ENCODE data around the gene IFNA13. TPM values are rescaled to one million over a fixed set of nuclear protein-coding genes. Genes with fewer than 3 reads are reported as not detected.
A peak's percentile ranks its signal among the peaks of the same experiment; 100 is the strongest.

IFNA13 gene
- total RNA-seq, 2 experiments from 2014 or later = not detected

DNA sequence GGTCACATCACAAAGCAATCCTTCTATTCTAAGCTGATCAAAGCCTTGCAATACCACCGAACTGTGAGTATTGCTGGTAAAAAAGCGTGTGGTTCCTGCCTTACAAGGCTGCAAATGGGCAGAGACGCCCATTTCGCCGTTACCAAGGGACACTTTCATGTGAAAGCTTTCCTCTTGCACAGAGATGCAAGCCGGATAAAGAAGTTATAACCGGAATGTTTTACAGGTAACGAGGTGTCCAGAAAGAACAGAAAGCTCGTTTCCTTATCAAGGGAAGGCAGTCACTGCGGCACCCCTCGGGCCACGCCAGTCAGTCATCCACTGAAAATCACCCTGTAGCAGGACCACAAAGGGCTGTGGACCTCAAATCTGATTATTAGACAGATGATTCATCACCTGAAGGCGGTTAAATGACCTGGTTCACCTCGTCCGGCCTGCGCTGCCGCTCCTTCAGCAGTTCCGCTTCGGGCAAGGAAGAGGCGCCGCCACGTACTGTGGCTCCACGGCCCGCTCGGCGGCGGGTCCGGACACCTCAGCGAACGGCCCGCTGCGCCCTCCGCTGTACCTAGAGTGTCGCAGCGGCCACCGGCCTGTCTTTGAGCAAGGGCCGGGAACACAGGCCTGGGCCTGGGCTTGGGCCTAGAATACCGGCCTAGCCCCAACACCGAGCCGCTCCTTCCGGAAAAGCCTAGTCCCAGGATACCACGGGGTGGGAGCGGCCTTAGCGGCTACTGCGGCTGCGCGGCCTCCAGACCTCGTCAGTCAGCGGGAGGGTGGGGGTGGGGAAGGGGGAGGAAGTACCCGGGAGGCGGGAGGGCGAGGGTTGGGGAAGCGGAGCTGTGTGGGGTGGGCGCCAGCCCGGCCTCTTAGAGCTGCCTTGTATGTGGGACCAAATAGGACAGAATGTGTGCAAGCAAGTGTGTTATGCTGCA lies 32.9 kb downstream of the IFNA13 start, which contains the start of gene KLHL9:
TSS of gene KLHL9 (minus strand) at position 704 of the 932 bp plus-strand sequence. CDS start at position 159, 545 bp downstream.
- POLR2A ChIA-PET = interaction anchor here (0.6 to 2.2 kb wide), 9 partner anchors 9 to 61 kb away, joined by 3 to 8 read pairs (median 4); no protein-coding TSS in a partner anchor
- peak within 1 kb of the TSS; percentile 89 for H3K27ac Mint-ChIP-seq
- H3K4me3 Mint-ChIP-seq = peak within 1 kb of the TSS; percentile 88
- H3K27me3 Mint-ChIP-seq = peaks cover 8% of the 10 kb centered on the region
- H3K9me3 Mint-ChIP-seq = peaks cover 2% of the 10 kb centered on the region
- ATAC-seq (ENCODE audit: low read depth) (peak; percentile 97), DNase-seq (peak; percentile 85)
- peaks cover 22% of the 10 kb centered on the region for H3K36me3 Mint-ChIP-seq
- peaks cover 36% of the 10 kb centered on the region for H3K4me1 Mint-ChIP-seq

DNA sequence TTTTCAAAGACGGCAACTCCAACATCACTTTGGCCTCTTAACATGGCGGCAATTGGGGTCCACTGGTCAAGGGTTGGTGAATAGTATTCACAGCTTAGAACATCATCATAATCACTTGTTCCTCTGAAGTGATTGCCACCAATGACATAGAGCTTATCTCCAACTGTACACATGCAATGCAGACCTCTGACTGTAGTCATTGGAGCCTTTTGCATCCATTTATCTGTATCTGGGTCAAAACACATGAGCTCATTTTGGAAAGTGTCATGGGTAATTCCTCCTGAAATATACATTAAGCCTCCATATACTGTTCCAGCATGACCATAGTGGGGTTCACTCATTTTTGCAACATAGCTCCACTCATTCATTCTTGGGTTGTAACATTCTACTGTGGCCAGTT lies 34.6 kb downstream of the IFNA13 start:
- Mint-ChIP-seq H3K27ac (no peak overlapping the region), H3K36me3 (peaks cover 22% of the 10 kb centered on the region)

DNA sequence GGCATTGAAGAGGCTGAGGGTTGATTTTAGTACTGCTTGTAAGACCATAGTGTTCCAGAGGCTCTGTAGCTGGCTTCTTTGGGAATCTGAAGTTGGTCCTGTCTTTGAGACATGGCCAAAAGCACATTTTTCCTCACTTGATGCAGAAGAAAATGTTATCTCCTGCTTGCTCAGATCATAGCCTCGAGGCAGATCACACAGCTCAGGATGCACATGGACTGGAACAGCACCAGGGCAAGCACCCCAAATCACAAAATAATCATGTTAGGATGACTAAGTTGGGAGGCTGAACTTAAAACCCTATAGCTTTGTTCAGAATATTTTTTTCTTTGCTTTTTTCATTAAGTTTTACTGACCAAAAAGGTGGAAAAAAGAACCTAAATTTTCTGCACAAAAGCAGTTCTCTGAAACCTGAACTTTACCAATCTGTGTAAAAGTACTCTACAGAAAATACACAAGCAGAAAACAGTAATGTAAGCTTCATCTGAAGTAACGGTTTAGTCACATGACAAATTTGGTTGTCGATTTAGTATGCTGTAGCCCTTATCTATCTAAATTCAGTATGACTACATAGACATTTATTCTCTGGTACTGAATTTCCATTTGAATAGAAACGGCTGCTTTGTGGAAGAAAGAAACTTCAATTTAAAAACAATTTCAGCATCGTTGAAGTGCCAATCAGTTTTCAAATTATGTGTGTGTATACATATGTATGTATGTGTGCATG lies 36.0 kb downstream of the IFNA13 start:
- Mint-ChIP-seq H3K27ac (no peak overlapping the region), H3K4me1 (peaks cover 50% of the 10 kb centered on the region), H3K36me3 (peaks cover 22% of the 10 kb centered on the region), H3K9me3 (peaks cover 2% of the 10 kb centered on the region), H3K4me3 (peak overlapping the region; percentile 88), H3K27me3 (peaks cover 2% of the 10 kb centered on the region)
- DNase-seq (no peak), ATAC-seq (ENCODE audit: low read depth) (no peak)
- POLR2A ChIA-PET = interaction anchor here (0.9 kb wide), 1 partner anchor 182 kb away, joined by 3 read pairs; no protein-coding TSS in a partner anchor

More for the DNA sequence above, 34.6 kb downstream of the IFNA13 start:
- Mint-ChIP-seq H3K27me3 (peaks cover 4% of the 10 kb centered on the region), H3K4me1 (peaks cover 42% of the 10 kb centered on the region), H3K9me3 (peaks cover 2% of the 10 kb centered on the region), H3K4me3 (peak overlapping the region; percentile 88)
- no peak for DNase-seq
- no peak for ATAC-seq (ENCODE audit: low read depth)
- POLR2A ChIA-PET = interaction anchor here (1.6 to 2.2 kb wide), 2 partner anchors 9 to 24 kb away, joined by 5 to 8 read pairs; no protein-coding TSS in a partner anchor

- Mint-ChIP-seq H3K9me3 (no peaks in the 10 kb centered on the region), H3K36me3 (peaks cover 8% of the 10 kb centered on the region), H3K4me3 (no peak overlapping the region), H3K4me1 (peaks cover 29% of the 10 kb centered on the region), H3K27ac (no peak overlapping the region), H3K27me3 (no peaks in the 10 kb centered on the region)
- POLR2A ChIA-PET = interaction anchor here (0.6 to 1.2 kb wide), 3 partner anchors 8 to 119 kb away, joined by 3 to 4 read pairs (median 4); partner anchors contain the start of gene KLHL9
- ATAC-seq (ENCODE audit: low read depth) (peak; percentile 66), DNase-seq (no peak)
These were observed 41.2 kb downstream of the IFNA13 start for GRCh38 chr9:21326526-21327139.

DNA sequence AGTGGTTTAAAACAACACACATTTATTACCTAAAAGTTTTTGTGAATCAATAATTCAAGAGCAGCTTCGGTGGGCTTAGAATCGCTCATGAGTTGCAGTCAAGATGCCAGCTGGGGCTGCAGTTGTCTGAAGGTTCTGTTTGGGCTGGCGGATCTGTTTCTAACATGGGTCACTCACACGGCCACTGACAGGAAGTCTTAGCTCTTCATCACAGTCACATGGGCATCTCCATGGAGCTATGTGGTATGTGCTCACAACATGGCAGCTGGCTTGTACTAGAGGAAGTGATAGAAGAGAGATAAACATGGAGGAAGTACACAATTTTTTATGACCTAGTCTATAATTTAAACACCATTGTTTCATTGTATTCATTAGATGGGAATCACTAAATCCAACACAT lies 43.8 kb downstream of the IFNA13 start:
- DNase-seq (no peak), ATAC-seq (ENCODE audit: low read depth) (no peak)
- H3K27me3 Mint-ChIP-seq = no peaks in the 10 kb centered on the region
- peaks cover 6% of the 10 kb centered on the region for H3K36me3 Mint-ChIP-seq
- no peak overlapping the region for H3K4me3 Mint-ChIP-seq
- H3K9me3 Mint-ChIP-seq = no peaks in the 10 kb centered on the region
- peaks cover 16% of the 10 kb centered on the region for H3K4me1 Mint-ChIP-seq
- POLR2A ChIA-PET = interaction anchor here (1.7 kb wide), 1 partner anchor 10 kb away, joined by 5 read pairs; no protein-coding TSS in a partner anchor
- H3K27ac Mint-ChIP-seq = no peak overlapping the region

DNA sequence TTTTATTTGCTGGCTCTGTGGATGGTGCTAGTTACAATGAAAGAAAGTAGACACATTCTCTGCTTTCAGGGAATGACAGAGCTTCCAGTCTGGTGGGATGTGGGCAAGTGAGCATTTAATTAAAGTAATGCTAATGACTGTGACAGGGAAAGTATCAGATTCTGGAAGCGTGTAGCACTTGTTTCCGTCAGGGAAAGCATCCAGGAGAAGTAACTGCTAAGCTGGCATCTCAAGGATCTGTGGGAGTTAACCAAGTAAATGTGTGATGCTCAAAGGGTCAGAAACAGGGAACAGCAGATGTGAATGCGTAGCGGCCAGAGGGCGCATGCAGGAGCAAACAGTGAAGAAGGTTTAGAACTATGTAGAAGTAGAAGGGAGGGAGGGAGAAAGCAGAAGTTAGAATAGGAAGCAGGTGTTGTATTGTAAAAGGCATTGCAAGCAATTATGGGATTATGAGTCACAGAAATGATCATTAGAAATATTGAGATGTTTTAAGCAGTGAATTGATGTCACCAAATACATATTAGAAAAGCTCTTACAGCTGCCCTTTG lies 44.9 kb downstream of the IFNA13 start:
- peaks cover 18% of the 10 kb centered on the region for H3K4me1 Mint-ChIP-seq
- no peaks in the 10 kb centered on the region for H3K9me3 Mint-ChIP-seq
- DNase-seq (no peak), ATAC-seq (ENCODE audit: low read depth) (no peak)
- POLR2A ChIA-PET = interaction anchor here (0.6 to 1.7 kb wide), 4 partner anchors 11 to 65 kb away, joined by 4 to 5 read pairs (median 5); partner anchors contain the start of gene KLHL9
- no peak overlapping the region for H3K27ac Mint-ChIP-seq
- no peak overlapping the region for H3K4me3 Mint-ChIP-seq
- H3K36me3 Mint-ChIP-seq = peaks cover 6% of the 10 kb centered on the region
- H3K27me3 Mint-ChIP-seq = no peaks in the 10 kb centered on the region

- Mint-ChIP-seq H3K4me1 (peaks cover 8% of the 10 kb centered on the region), H3K9me3 (no peaks in the 10 kb centered on the region), H3K4me3 (no peak overlapping the region), H3K27ac (no peak overlapping the region), H3K27me3 (peaks cover 3% of the 10 kb centered on the region), H3K36me3 (peaks cover 4% of the 10 kb centered on the region)
- DNase-seq (no peak), ATAC-seq (ENCODE audit: low read depth) (no peak)
- POLR2A ChIA-PET = no interaction called here
These were observed 47.4 kb downstream of the IFNA13 start for GRCh38 chr9:21320465-21320864.

DNA sequence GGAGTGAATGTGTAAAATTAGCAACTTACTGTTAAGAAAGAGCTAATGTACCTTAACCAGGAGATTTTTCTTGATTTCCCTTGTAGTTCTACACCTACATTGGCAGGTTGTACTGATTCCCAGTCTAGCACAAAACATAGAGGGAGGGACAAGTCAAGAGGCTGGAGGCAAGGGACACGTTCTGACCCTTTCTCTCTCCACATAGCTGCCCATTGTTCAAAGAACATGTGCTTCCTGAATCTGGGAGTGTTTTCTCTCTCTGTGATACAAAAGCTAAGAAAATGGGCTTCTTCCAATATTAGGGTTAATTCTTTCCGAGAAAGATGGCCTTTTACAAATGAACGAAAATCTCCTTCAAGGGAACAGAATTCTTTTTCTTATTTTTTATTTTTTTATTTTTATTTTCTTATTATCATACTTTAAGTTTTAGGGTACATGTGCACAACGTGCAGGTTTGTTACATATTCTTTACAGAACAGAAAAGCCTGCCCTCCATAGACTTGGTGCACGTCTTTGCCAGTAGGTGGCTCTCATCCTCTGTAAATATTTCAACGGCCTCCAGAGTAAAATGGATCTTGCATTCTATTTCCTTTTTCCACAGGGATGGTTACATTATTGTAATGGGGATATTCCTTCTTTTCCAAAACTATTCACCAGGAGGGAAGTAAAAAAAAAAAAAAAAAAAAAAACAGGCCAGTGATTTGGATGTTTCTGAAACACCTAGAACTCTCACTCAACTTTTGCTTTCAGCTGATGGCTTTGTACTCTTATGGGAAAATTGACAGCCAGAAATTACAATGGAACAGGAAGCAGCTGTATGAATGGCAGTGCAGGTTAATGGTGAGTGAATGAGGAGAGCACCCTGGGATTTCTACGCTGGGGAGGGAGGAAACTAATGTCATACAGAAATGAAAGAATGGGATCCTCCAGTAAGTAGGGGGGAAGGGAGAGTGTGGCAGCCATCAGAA lies 49.6 kb downstream of the IFNA13 start:
- DNase-seq (no peak), ATAC-seq (ENCODE audit: low read depth) (peak; percentile 58)
- peaks cover 4% of the 10 kb centered on the region for H3K36me3 Mint-ChIP-seq
- peaks cover 13% of the 10 kb centered on the region for H3K27me3 Mint-ChIP-seq
- H3K9me3 Mint-ChIP-seq = no peaks in the 10 kb centered on the region
- H3K4me1 Mint-ChIP-seq = peaks cover 3% of the 10 kb centered on the region
- H3K4me3 Mint-ChIP-seq = no peak overlapping the region
- no peak overlapping the region for H3K27ac Mint-ChIP-seq
- POLR2A ChIA-PET = no interaction called here

Other genes with a start within 250 kb of the IFNA13 start
- not detected for gene IFNW1, start 226.2 kb downstream of the IFNA13 start, total RNA-seq
- gene IFNA21, start 201.4 kb downstream of the IFNA13 start, total RNA-seq = not detected
- gene IFNA4, start 180.5 kb downstream of the IFNA13 start, total RNA-seq = not detected
- not detected for gene IFNA7, start 165.9 kb downstream of the IFNA13 start, total RNA-seq
- gene IFNA10, start 160.9 kb downstream of the IFNA13 start, total RNA-seq = not detected
- gene IFNA16, start 150.7 kb downstream of the IFNA13 start, total RNA-seq = not detected
- gene IFNA17, start 139.8 kb downstream of the IFNA13 start, total RNA-seq = not detected
- gene IFNA14, start 128.1 kb downstream of the IFNA13 start, total RNA-seq = not detected
- under 1 TPM in 1 of 2 experiments, not detected in 1; 0.31 TPM for gene IFNA5, start 62.7 kb downstream of the IFNA13 start, total RNA-seq
- gene KLHL9, start 32.7 kb downstream of the IFNA13 start, total RNA-seq = 10 to 100 TPM; 27.9 to 29.4 TPM
- gene IFNA6, start 17.2 kb downstream of the IFNA13 start, total RNA-seq = not detected
- not detected for gene IFNA2, start 17.3 kb upstream of the IFNA13 start, total RNA-seq
- gene IFNA8, start 41.1 kb upstream of the IFNA13 start, total RNA-seq = not detected
- gene IFNA1, start 72.4 kb upstream of the IFNA13 start, total RNA-seq = not detected
- under 1 TPM; 0.20 to 0.61 TPM for gene IFNE, start 114.3 kb upstream of the IFNA13 start, total RNA-seq